ENCODE measurements around the gene KRTAP10-2.

KRTAP10-2 gene

GRCh38 chr21:44539991-44540666 is 11.2 kb downstream of the KRTAP10-2 start, which contains the start of gene KRTAP10-1:
Gene KRTAP10-1 (minus strand): TSS chr21:44540195. CDS start chr21:44540150, 45 bp downstream.
- DNase-seq (ENCODE audit: low spot score) = no peak

- no peak for DNase-seq (ENCODE audit: low spot score)
Observed at GRCh38 chr21:44539046-44539445, 12.3 kb downstream of the KRTAP10-2 start.

GRCh38 chr21:44537930-44538911 is 13.1 kb downstream of the KRTAP10-2 start:
- DNase-seq (ENCODE audit: low spot score) = no peak

- no peak for DNase-seq (ENCODE audit: low spot score)
Observed at GRCh38 chr21:44535963-44536362, 15.3 kb downstream of the KRTAP10-2 start.

- no peak for DNase-seq (ENCODE audit: low spot score)
Observed at GRCh38 chr21:44534688-44535087, 16.6 kb downstream of the KRTAP10-2 start.

- no peak for DNase-seq (ENCODE audit: low spot score)
Observed at GRCh38 chr21:44533891-44534627, 17.2 kb downstream of the KRTAP10-2 start.

GRCh38 chr21:44533121-44533890 is 18.0 kb downstream of the KRTAP10-2 start:
- no peak for DNase-seq (ENCODE audit: low spot score)

GRCh38 chr21:44532712-44533111 is 18.6 kb downstream of the KRTAP10-2 start:
- DNase-seq (ENCODE audit: low spot score) = no peak

- no peak for DNase-seq (ENCODE audit: low spot score)
Observed at GRCh38 chr21:44531606-44532564, 19.4 kb downstream of the KRTAP10-2 start.

- no peak for DNase-seq (ENCODE audit: low spot score)
Observed at GRCh38 chr21:44530903-44531605, 20.3 kb downstream of the KRTAP10-2 start.

GRCh38 chr21:44530221-44530902 is 20.9 kb downstream of the KRTAP10-2 start:
- no peak for DNase-seq (ENCODE audit: low spot score)

- DNase-seq (ENCODE audit: low spot score) = no peak
Observed at GRCh38 chr21:44529503-44530125, 21.7 kb downstream of the KRTAP10-2 start.

- no peak for DNase-seq (ENCODE audit: low spot score)
Observed at GRCh38 chr21:44529011-44529421, 22.3 kb downstream of the KRTAP10-2 start.

- no peak for DNase-seq (ENCODE audit: low spot score)
Observed at GRCh38 chr21:44528634-44528995, 22.7 kb downstream of the KRTAP10-2 start.

GRCh38 chr21:44527983-44528633 is 23.2 kb downstream of the KRTAP10-2 start:
- DNase-seq (ENCODE audit: low spot score) = no peak

GRCh38 chr21:44527156-44527982 is 23.9 kb downstream of the KRTAP10-2 start:
- DNase-seq (ENCODE audit: low spot score) = no peak

Data from kidney tubule cell (primary cell).